K562 (cell line): ENCODE measurements around the gene ZNF296. TPM values are rescaled to one million over a fixed set of nuclear protein-coding genes. Genes with fewer than 3 reads are reported as not detected.

Source experiments
- ARNT ChIP-seq, 2 experiments: fragments of 450-650 bp; IDR thresholded peaks; 2 replicates each; pipeline ENCODE4 v1.6.1; 2016; ENCODE audit warnings: mild to moderate bottlenecking in 1 of 2
- EP300 ChIP-seq: IDR thresholded peaks from 2 replicates; pipeline ENCODE4 v1.6.1; 2012; ENCODE audit warnings: low read length, improper control_type of control experiment
- GABPA ChIP-seq: fragments of 200-800 bp; sonication (Bioruptor generic); conservative IDR thresholded peaks from 2 replicates; pipeline ENCODE4 v1.6.1; 2016; ENCODE audit warnings: low read depth, missing genetic modification characterization, missing compliant biosample characterization
- MAZ ChIP-seq, 2 experiments: fragments of 450-650 bp in 1 of 2; sonication (generic) in 1 of 2; formaldehyde crosslinking; IDR thresholded peaks in 1 of 2; conservative IDR thresholded peaks in 1 of 2; 2 replicates each; pipeline versions ENCODE4 v1.4.0 to v1.5.0; 2020; ENCODE audit warnings: mild to moderate bottlenecking in 1 of 2, missing genetic modification reagents in 1 of 2
- MEF2D ChIP-seq: conservative IDR thresholded peaks from 2 replicates; pipeline ENCODE4 v1.6.1; 2016; ENCODE audit warnings: low read depth, missing genetic modification characterization, missing compliant biosample characterization
- MYC ChIP-seq, 2 experiments: fragments of 250-450 bp in 1 of 2; sonication (Bioruptor Pico) in 1 of 2; IDR thresholded peaks; 2 replicates each; pipeline versions ENCODE4 v1.5.1 to v1.6.1; 2012 to 2021; ENCODE audit warnings: low read depth in 2 of 2, borderline replicate concordance in 1 of 2, improper control_type of control experiment in 1 of 2, low read length in 1 of 2, mild to moderate bottlenecking in 1 of 2, moderate library complexity in 1 of 2
- NFRKB ChIP-seq: fragments of 450-650 bp; IDR thresholded peaks from 2 replicates; pipeline ENCODE4 v1.6.1; 2016; ENCODE audit warnings: low read depth
- SNIP1 ChIP-seq: fragments of 450-650 bp; IDR thresholded peaks from 2 replicates; pipeline ENCODE4 v1.7.1; 2017; ENCODE audit warnings: low read depth, mild to moderate bottlenecking
- SRSF3 ChIP-seq: fragments of 200-400 bp; formaldehyde crosslinking; IDR thresholded peaks from 2 replicates; pipeline ENCODE4 v1.6.1; 2016; ENCODE audit warnings: mild to moderate bottlenecking, low read length, moderate library complexity; ENCODE audit not compliant: insufficient read depth
- TBL1XR1 ChIP-seq, 2 experiments: IDR thresholded peaks; 2 replicates each; pipeline ENCODE4 v1.6.1; 2012; ENCODE audit warnings: improper control_type of control experiment in 2 of 2, low read length in 2 of 2, mild to moderate bottlenecking in 1 of 2
- TEAD1 ChIP-seq, 2 experiments: fragments of 450-650 bp in 1 of 2; sonication (generic) in 1 of 2; formaldehyde crosslinking; IDR thresholded peaks; 2 replicates each; pipeline versions ENCODE4 v1.4.0 to v1.8.0; 2020 to 2022; ENCODE audit warnings: mild to moderate bottlenecking in 2 of 2, missing genetic modification reagents in 1 of 2
- ZNF318 ChIP-seq, 2 experiments: fragments of 450-650 bp; IDR thresholded peaks; 2 replicates each; pipeline ENCODE4 v1.6.1; 2016; ENCODE audit warnings: mild to moderate bottlenecking in 2 of 2, borderline replicate concordance in 1 of 2, low read depth in 1 of 2, moderate library complexity in 1 of 2
- ZNF561 ChIP-seq: fragments of 450-650 bp; formaldehyde crosslinking; conservative IDR thresholded peaks from 2 replicates; pipeline ENCODE4 v1.4.0; 2020; ENCODE audit warnings: mild to moderate bottlenecking, moderate library complexity
- ZNF707 ChIP-seq: fragments of 250-450 bp; sonication (Bioruptor Pico); conservative IDR thresholded peaks from 2 replicates; pipeline ENCODE4 v1.8.0; 2022; ENCODE audit warnings: inconsistent platforms, mild to moderate bottlenecking, moderate library complexity
- polyA plus RNA-seq, 8 experiments: library from polyadenylated mRNA; depleted of rRNA in 4 of 8; stranded (reverse) in 5 of 8; unstranded in 3 of 8; fragments of >200 nt; fragmentation: Nextera tagmentation in 2 of 8; fragmentation: Illumina TruSeq in 1 of 8; extraction: Ambion mirVana in 2 of 8; extraction: Trizol in 1 of 8; gene quantifications; 2 replicates each; pipeline versions ENCODE4 v1.2.1 to v1.2.3, GENCODE V29; 2011 to 2014; ENCODE audit warnings: inconsistent platforms in 1 of 8, missing spikeins in 1 of 8
- total RNA-seq, 7 experiments: library from RNA; depleted of rRNA in 6 of 7; stranded (reverse); fragments of >200 nt in 6 of 7; fragmentation: Illumina TruSeq in 2 of 7; extraction: Trizol in 2 of 7; gene quantifications; 2 replicates each; pipeline versions ENCODE4 v1.2.1 to v1.2.3, GENCODE V29; 2011 to 2021; ENCODE audit warnings: low replicate concordance in 1 of 7
- TF ChIP-seq, protein P1 (sequence below): fragments of 250-450 bp; sonication (Bioruptor Pico); IDR thresholded peaks from 2 replicates; pipeline ENCODE4 v1.4.0; 2020; ENCODE audit warnings: borderline replicate concordance
- TF ChIP-seq, protein P2 (sequence below): fragments of 250-450 bp; sonication (Bioruptor Pico); IDR thresholded peaks from 2 replicates; pipeline ENCODE4 v1.6.1; 2021; ENCODE audit warnings: mild to moderate bottlenecking

ZNF296 gene
- total and polyA plus RNA-seq, 9 of the 15 experiments (the other 6 are each of a cell fraction or from before 2014, with no cell fraction given), result 0.03 to 8.8 (median 0.47) TPM; not detected in 1

DNA sequence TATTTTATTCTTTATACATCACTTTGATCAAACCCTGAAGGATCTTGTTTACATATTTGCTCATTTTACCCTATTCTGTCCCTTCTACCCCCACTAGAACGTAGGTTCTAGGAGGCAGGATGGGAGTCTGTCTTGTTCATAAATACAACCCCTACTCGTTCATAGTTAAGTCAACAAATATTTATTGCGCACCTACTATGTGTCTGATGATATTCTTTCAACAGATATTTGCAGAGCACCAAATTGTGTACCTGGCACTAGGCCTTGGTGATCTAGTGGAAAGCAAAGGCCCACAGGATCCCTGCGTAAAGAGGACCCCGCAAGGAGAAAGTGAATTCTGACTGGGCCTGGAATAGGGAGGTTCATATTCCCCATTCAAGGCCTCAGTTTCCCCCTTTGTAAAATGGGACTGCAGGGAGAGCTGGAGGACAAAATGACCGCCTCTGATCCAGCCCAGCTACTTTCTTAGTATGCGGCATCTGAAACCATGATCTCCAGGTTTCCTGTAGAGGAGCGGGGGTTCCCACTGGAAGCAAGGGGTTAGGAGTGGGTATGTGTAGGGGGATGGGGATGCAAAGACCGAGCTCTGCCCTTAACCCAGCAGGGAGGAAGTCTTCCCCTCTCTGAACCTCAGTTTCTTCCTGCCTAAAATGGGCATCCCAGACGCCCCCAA lies 2.2 kb upstream of the ZNF296 start (continued):
- TF ChIP-seq ZNF318 (IDR thresholded peaks at IDR 0.05; ENCODE audit: borderline replicate concordance in 1 of 2, low read depth in 1 of 2), result no peak
- TF ChIP-seq TBL1XR1 (IDR thresholded peaks at IDR 0.05; ENCODE audit: low read length in 2 of 2), result no peak
- TF ChIP-seq, protein P1, sequence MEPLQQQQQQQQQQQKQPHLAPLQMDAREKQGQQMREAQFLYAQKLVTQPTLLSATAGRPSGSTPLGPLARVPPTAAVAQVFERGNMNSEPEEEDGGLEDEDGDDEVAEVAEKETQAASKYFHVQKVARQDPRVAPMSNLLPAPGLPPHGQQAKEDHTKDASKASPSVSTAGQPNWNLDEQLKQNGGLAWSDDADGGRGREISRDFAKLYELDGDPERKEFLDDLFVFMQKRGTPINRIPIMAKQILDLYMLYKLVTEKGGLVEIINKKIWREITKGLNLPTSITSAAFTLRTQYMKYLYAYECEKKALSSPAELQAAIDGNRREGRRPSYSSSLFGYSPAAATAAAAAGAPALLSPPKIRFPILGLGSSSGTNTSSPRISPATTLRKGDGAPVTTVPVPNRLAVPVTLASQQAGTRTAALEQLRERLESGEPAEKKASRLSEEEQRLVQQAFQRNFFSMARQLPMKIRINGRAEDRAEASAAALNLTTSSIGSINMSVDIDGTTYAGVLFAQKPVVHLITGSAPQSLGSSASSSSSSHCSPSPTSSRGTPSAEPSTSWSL (CRISPR knock-in tag), result no peak
- TF ChIP-seq TEAD1 (CRISPR knock-in tag; IDR thresholded peaks at IDR 0.05), result no peak
- TF ChIP-seq ZNF707 (CRISPR knock-in tag), result no peak
- 0 out of 2 replicates have a peak, but pooled peaks have one; percentile 61 for TF ChIP-seq GABPA (tag)
- TF ChIP-seq SNIP1, result no peak
- TF ChIP-seq MAZ (CRISPR knock-in tag; conservative IDR thresholded peaks at IDR 0.05 in 1 of 2, IDR thresholded peaks at IDR 0.05 in 1 of 2), result no peak
- no peak for TF ChIP-seq ZNF561 (CRISPR knock-in tag)
- no peak for TF ChIP-seq EP300
- TF ChIP-seq NFRKB, result 0 out of 2 replicates have a peak, but pooled peaks have one; percentile 11
- TF ChIP-seq, protein P2, sequence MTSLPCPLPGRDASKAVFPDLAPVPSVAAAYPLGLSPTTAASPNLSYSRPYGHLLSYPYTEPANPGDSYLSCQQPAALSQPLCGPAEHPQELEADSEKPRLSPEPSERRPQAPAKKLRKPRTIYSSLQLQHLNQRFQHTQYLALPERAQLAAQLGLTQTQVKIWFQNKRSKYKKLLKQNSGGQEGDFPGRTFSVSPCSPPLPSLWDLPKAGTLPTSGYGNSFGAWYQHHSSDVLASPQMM (CRISPR knock-in tag), result no peak
- no peak for TF ChIP-seq SRSF3
- TF ChIP-seq MEF2D (tag), result no peak
- peak in 1 of 2 experiments; percentile 13; a peak in 1 of 4 replicates for TF ChIP-seq ARNT (IDR thresholded peaks at IDR 0.05)
- TF ChIP-seq MYC (IDR thresholded peaks at IDR 0.05; ENCODE audit: low read depth, low read length), result no peak
- no peak for TF ChIP-seq MYC (CRISPR knock-in tag; IDR thresholded peaks at IDR 0.05; ENCODE audit: borderline replicate concordance, low read depth)
